Cardiac muscle cell (in vitro differentiated cells and primary cell): ENCODE measurements around the gene KCNT1. TPM values are rescaled to one million over a fixed set of nuclear protein-coding genes. Genes with fewer than 3 reads are reported as not detected.

Source experiments
- DNase-seq, 2 donors: peaks; one replicate each; pipeline versions ENCODE4 v3.0.0 to v3.0.0-alpha.2; 2010 to 2017; ENCODE audit warnings: low read depth in 1 of 2, low spot score in 1 of 2
- H3K27ac ChIP-seq: fragments of 200-600 bp; sonication (generic); 2 replicates; pipeline ENCODE4 v1.5.1; 2016
- H3K27me3 ChIP-seq: fragments of 200-600 bp; sonication (generic); 2 replicates; pipeline ENCODE4 v1.6.0; 2016; ENCODE audit warnings: control low read depth
- H3K36me3 ChIP-seq: fragments of 200-600 bp; sonication (generic); 2 replicates; pipeline ENCODE4 v1.5.1; 2016; ENCODE audit warnings: control low read depth
- H3K4me1 ChIP-seq: fragments of 200-600 bp; sonication (generic); 2 replicates; pipeline ENCODE4 v1.8.1; 2017; ENCODE audit warnings: low read depth, mild to moderate bottlenecking, mixed run types
- H3K4me3 ChIP-seq: fragments of 200-600 bp; sonication (generic); 2 replicates; pipeline ENCODE4 v1.5.1; 2016; ENCODE audit warnings: mild to moderate bottlenecking
- H3K9me3 ChIP-seq: fragments of 200-600 bp; sonication (generic); 2 replicates; pipeline ENCODE4 v1.5.1; 2017; ENCODE audit warnings: low read depth, mild to moderate bottlenecking, control low read depth
- CTCF ChIP-seq: IDR thresholded peaks from 2 replicates; pipeline ENCODE4 v1.5.1; 2012; ENCODE audit warnings: low read depth, mild to moderate bottlenecking, low read length
- polyA plus RNA-seq: library from polyadenylated mRNA; unstranded; fragments of >200 nt; fragmentation: Nextera tagmentation; extraction: Ambion mirVana; gene quantifications from 2 replicates; pipeline ENCODE4 v1.2.1, GENCODE V29; 2016
- total RNA-seq: library from RNA; depleted of rRNA; stranded (reverse); fragments of >200 nt; gene quantifications from 2 replicates; pipeline ENCODE4 v1.2.3, GENCODE V29; 2016

KCNT1 gene
- total and polyA plus RNA-seq, 2 experiments from 2014 or later = 0.12 to 0.20 TPM

- DNase-seq = no peak
- Histone ChIP-seq H3K36me3 (no peaks in the 10 kb centered on the region), H3K27me3 (no peaks in the 10 kb centered on the region), H3K4me3 (no peak overlapping the region), H3K9me3 (no peaks in the 10 kb centered on the region), H3K27ac (no peak overlapping the region), H3K4me1 (no peaks in the 10 kb centered on the region)
- no peak for TF ChIP-seq CTCF
These were observed 89.7 kb downstream of the KCNT1 start for GRCh38 chr9:135791431-135792267.

- Histone ChIP-seq H3K27me3 (no peaks in the 10 kb centered on the region), H3K4me1 (no peaks in the 10 kb centered on the region), H3K4me3 (no peak overlapping the region), H3K27ac (no peak overlapping the region), H3K36me3 (no peaks in the 10 kb centered on the region), H3K9me3 (no peaks in the 10 kb centered on the region)
- no peak for DNase-seq
- no peak for TF ChIP-seq CTCF
These were observed 90.5 kb downstream of the KCNT1 start for GRCh38 chr9:135792268-135793128.

GRCh38 chr9:135793221-135794056 is 91.5 kb downstream of the KCNT1 start:
- no peak for TF ChIP-seq CTCF
- Histone ChIP-seq H3K4me1 (no peaks in the 10 kb centered on the region), H3K27me3 (no peaks in the 10 kb centered on the region), H3K27ac (no peak overlapping the region), H3K36me3 (no peaks in the 10 kb centered on the region), H3K9me3 (no peaks in the 10 kb centered on the region), H3K4me3 (no peak overlapping the region)
- no peak for DNase-seq

- no peak for TF ChIP-seq CTCF
- no peaks in the 10 kb centered on the region for H3K4me1 ChIP-seq
- DNase-seq = no peak
These were observed 92.0 kb downstream of the KCNT1 start for GRCh38 chr9:135794057-135794335.

GRCh38 chr9:135794361-135794885 is 92.4 kb downstream of the KCNT1 start:
- Histone ChIP-seq H3K4me1 (no peaks in the 10 kb centered on the region), H3K27me3 (no peaks in the 10 kb centered on the region), H3K27ac (no peak overlapping the region), H3K4me3 (no peak overlapping the region), H3K9me3 (no peaks in the 10 kb centered on the region), H3K36me3 (no peaks in the 10 kb centered on the region)
- TF ChIP-seq CTCF = no peak
- no peak for DNase-seq

More at GRCh38 chr9:135794057-135794335, 92.0 kb downstream of the KCNT1 start:
- Histone ChIP-seq H3K27me3 (no peaks in the 10 kb centered on the region), H3K9me3 (no peaks in the 10 kb centered on the region), H3K4me3 (no peak overlapping the region), H3K36me3 (no peaks in the 10 kb centered on the region), H3K27ac (no peak overlapping the region)
